OCI-LY7 (cell line): ENCODE results near the gene KCNMA1. TPM values are rescaled to one million over a fixed set of nuclear protein-coding genes. Genes with fewer than 3 reads are reported as not detected.

Experiments
- BruUV-seq: library from RNA; stranded (reverse); fragments of 400-500 nt; replicated peaks from 2 replicates; lab custom pipeline; 2021; lab: Mats Ljungman, UMichigan
- CTCF ChIA-PET: fragments of 300-600 bp; sonication (Branson Sonifier 250); formaldehyde crosslinking; loops from one replicate; lab custom pipeline; 2022; ENCODE audit warnings: antibody characterized with exemption; ENCODE audit not compliant: unreplicated experiment; lab: Charles Lee
- POLR2A ChIA-PET: fragments of 300-600 bp; sonication (Branson Sonifier 250); formaldehyde crosslinking; loops from one replicate; lab custom pipeline; 2022; ENCODE audit warnings: antibody characterized with exemption; lab: Charles Lee
- DNase-seq: peaks from one replicate; pipeline ENCODE4 v3.0.0-alpha.2; 2015; ENCODE audit warnings: low spot score
- H2AFZ ChIP-seq: fragments of 200-600 bp; sonication (generic), shearing (Covaris generic); 2 replicates; pipeline ENCODE4 v1.6.1; 2014; ENCODE audit warnings: mild to moderate bottlenecking, antibody characterized with exemption, low read length, moderate library complexity
- H3K27ac ChIP-seq: fragments of 200-600 bp; sonication (generic); 2 replicates; pipeline ENCODE4 v1.5.1; 2014; ENCODE audit warnings: mixed run types, low read depth, mild to moderate bottlenecking, moderate library complexity, low read length, inconsistent platforms; ENCODE audit not compliant: poor library complexity, severe bottlenecking
- H3K36me3 ChIP-seq: fragments of 200-600 bp; sonication (generic); 2 replicates; pipeline ENCODE4 v1.6.1; 2014; ENCODE audit warnings: mild to moderate bottlenecking, antibody characterized with exemption, low read length, moderate library complexity, mixed read lengths; ENCODE audit not compliant: insufficient read depth
- H3K4me1 ChIP-seq: fragments of 200-600 bp; sonication (generic); 2 replicates; pipeline ENCODE4 v1.5.1; 2014; ENCODE audit warnings: mild to moderate bottlenecking, low read length; ENCODE audit not compliant: insufficient read depth, poor library complexity, severe bottlenecking
- H3K4me2 ChIP-seq: fragments of 200-600 bp; sonication (generic); 2 replicates; pipeline ENCODE4 v1.6.1; 2014; ENCODE audit warnings: mild to moderate bottlenecking, low read length
- H3K4me3 ChIP-seq: fragments of 200-600 bp; sonication (generic); 2 replicates; pipeline ENCODE4 v1.5.1; 2014; ENCODE audit warnings: mild to moderate bottlenecking, low read depth, low read length; ENCODE audit not compliant: poor library complexity, severe bottlenecking
- H3K79me2 ChIP-seq: fragments of 200-600 bp; sonication (generic); 2 replicates; pipeline ENCODE4 v1.6.1; 2016; ENCODE audit warnings: low read depth, mild to moderate bottlenecking, low read length, moderate library complexity, mixed read lengths; ENCODE audit not compliant: insufficient read depth
- H3K9me2 ChIP-seq: fragments of 200-600 bp; sonication (generic); 2 replicates; pipeline ENCODE4 v1.6.1; 2016; ENCODE audit warnings: mild to moderate bottlenecking, low read length, mixed read lengths; ENCODE audit not compliant: insufficient read depth
- H3K9me3 ChIP-seq: fragments of 200-600 bp; sonication (generic); 2 replicates; pipeline ENCODE4 v1.6.1; 2014; ENCODE audit warnings: mild to moderate bottlenecking, mixed run types, low read length, mixed read lengths
- H4K20me1 ChIP-seq: fragments of 200-600 bp; sonication (generic); 2 replicates; pipeline ENCODE4 v1.6.1; 2014; ENCODE audit warnings: mild to moderate bottlenecking, antibody characterized with exemption, low read length, moderate library complexity, mixed read lengths; ENCODE audit not compliant: insufficient read depth
- CTCF ChIP-seq: fragments of 200-600 bp; sonication (generic); conservative IDR thresholded peaks from 2 replicates; pipeline ENCODE4 v1.5.1; 2014; ENCODE audit warnings: mild to moderate bottlenecking, antibody characterized with exemption, low read length, moderate library complexity, mixed read lengths
- EZH2phosphoT487 ChIP-seq: fragments of 200-600 bp; sonication (generic); IDR thresholded peaks from 2 replicates; pipeline ENCODE4 v1.6.1; 2018; ENCODE audit warnings: low read depth, borderline replicate concordance, mild to moderate bottlenecking, mixed run types, antibody characterized with exemption, low read length, moderate library complexity, mixed read lengths
- intact Hi-C: fragments of 100-400 bp; cut with micrococcal nuclease; formaldehyde crosslinking; loops from one replicate; pipeline ENCODE4 v1.10.0; 2022; ENCODE audit not compliant: unreplicated experiment
- total RNA-seq, 2 experiments: library from RNA; depleted of rRNA in 1 of 2; stranded (reverse); fragments of >200 nt in 1 of 2; shearing (Covaris generic) in 1 of 2; gene quantifications; 2 replicates each; pipeline ENCODE4 v1.2.3, GENCODE V29; 2014 to 2022

The KCNMA1 gene
- total RNA-seq, 2 experiments from 2014 or later: not detected

- no peak overlapping the region for H3K4me2 ChIP-seq
- no peak for DNase-seq
- H4K20me1 ChIP-seq: no peaks in the 10 kb centered on the region
- TF ChIP-seq EZH2phosphoT487 (no peak), CTCF (no peak)
- H2AFZ ChIP-seq: no peak overlapping the region
- CTCF ChIA-PET: no interaction called here
- POLR2A ChIA-PET: interaction anchor here (0.7 kb wide), 1 partner anchor 9 kb away, joined by 9 read pairs; no protein-coding TSS in a partner anchor
- H3K4me1 ChIP-seq: no peaks in the 10 kb centered on the region
- no peaks in the 10 kb centered on the region for H3K9me3 ChIP-seq
- intact Hi-C loops: no loop called here
- no peak overlapping the region for H3K27ac ChIP-seq
- no peaks in the 10 kb centered on the region for H3K36me3 ChIP-seq
- no peaks in the 10 kb centered on the region for H3K9me2 ChIP-seq
- H3K4me3 ChIP-seq: no peak overlapping the region
- BruUV-seq: no TSS peak
- no peaks in the 10 kb centered on the region for H3K79me2 ChIP-seq
Observed at GRCh38 chr10:77117501-77117900, 520.1 kb downstream of the KCNMA1 start.

GRCh38 chr10:77116904-77117303 is 520.7 kb downstream of the KCNMA1 start:
- no peak overlapping the region for H3K4me2 ChIP-seq
- H3K4me3 ChIP-seq: no peak overlapping the region
- H4K20me1 ChIP-seq: no peaks in the 10 kb centered on the region
- H3K79me2 ChIP-seq: no peaks in the 10 kb centered on the region
- CTCF ChIA-PET: no interaction called here
- H3K27ac ChIP-seq: no peak overlapping the region
- no peaks in the 10 kb centered on the region for H3K9me3 ChIP-seq
- DNase-seq: no peak
- no peaks in the 10 kb centered on the region for H3K4me1 ChIP-seq
- no peak overlapping the region for H2AFZ ChIP-seq
- no peaks in the 10 kb centered on the region for H3K9me2 ChIP-seq
- POLR2A ChIA-PET: no interaction called here
- intact Hi-C loops: no loop called here
- no peaks in the 10 kb centered on the region for H3K36me3 ChIP-seq
- TF ChIP-seq CTCF (no peak), EZH2phosphoT487 (no peak)
- no TSS peak for BruUV-seq

GRCh38 chr10:77114181-77114821 is 523.3 kb downstream of the KCNMA1 start:
- ChIA-PET POLR2A (interaction anchor here (0.6 kb wide), 1 partner anchor 694 kb away, joined by 3 read pairs; no protein-coding TSS in a partner anchor), CTCF (no interaction called here)
- H3K9me2 ChIP-seq: no peaks in the 10 kb centered on the region
- no peak overlapping the region for H3K4me2 ChIP-seq
- H3K4me1 ChIP-seq: no peaks in the 10 kb centered on the region
- H3K36me3 ChIP-seq: no peaks in the 10 kb centered on the region
- H2AFZ ChIP-seq: no peak overlapping the region
- H3K9me3 ChIP-seq: no peaks in the 10 kb centered on the region
- no peak overlapping the region for H3K27ac ChIP-seq
- no peaks in the 10 kb centered on the region for H4K20me1 ChIP-seq
- TF ChIP-seq EZH2phosphoT487 (no peak), CTCF (no peak)
- intact Hi-C loops: no loop called here
- no peak for DNase-seq
- H3K79me2 ChIP-seq: no peaks in the 10 kb centered on the region
- H3K4me3 ChIP-seq: no peak overlapping the region
- BruUV-seq: no TSS peak
